H1 (cell line): ENCODE data around the gene SLC35F3.

Experiments used
- CHD2 ChIP-seq: IDR thresholded peaks from 2 replicates; pipeline ENCODE4 v1.6.1; 2012; ENCODE audit warnings: low read length, improper control_type of control experiment
- CREB1 ChIP-seq: IDR thresholded peaks from 2 replicates; pipeline ENCODE4 v1.6.1; 2012; ENCODE audit warnings: inconsistent platforms
- CTBP2 ChIP-seq: IDR thresholded peaks from 2 replicates; pipeline ENCODE4 v1.7.0; 2011; ENCODE audit warnings: borderline replicate concordance, mild to moderate bottlenecking, moderate library complexity, mixed read lengths, low read length; ENCODE audit not compliant: insufficient read depth, insufficient read length
- CTCF ChIP-seq, 3 experiments: IDR thresholded peaks; 1 replicate in 2 of 3; 2 replicates in 1 of 3; pipeline versions ENCODE4 v1.5.1 to v1.6.1; 2011; ENCODE audit warnings: low read length in 3 of 3, mild to moderate bottlenecking in 3 of 3, inconsistent platforms in 2 of 3, low read depth in 1 of 3, moderate library complexity in 1 of 3; ENCODE audit not compliant: insufficient read depth in 1 of 3; ENCODE audit errors: control extremely low read depth in 1 of 3
- EZH2 ChIP-seq: fragments of 200-600 bp; sonication (generic); IDR thresholded peaks from 2 replicates; pipeline ENCODE4 v1.7.1; 2012; ENCODE audit warnings: low read depth, mild to moderate bottlenecking, moderate library complexity, low read length, inconsistent platforms; ENCODE audit not compliant: severe bottlenecking
- HDAC2 ChIP-seq, 2 experiments: fragments of 300-600 bp in 1 of 2; sonication (generic) in 1 of 2; IDR thresholded peaks; 2 replicates each; pipeline ENCODE4 v1.6.1; 2011 to 2012; ENCODE audit warnings: low read depth in 2 of 2, low read length in 2 of 2, mild to moderate bottlenecking in 2 of 2, moderate library complexity in 2 of 2, borderline replicate concordance in 1 of 2, inconsistent platforms in 1 of 2
- HDAC6 ChIP-seq: IDR thresholded peaks from one replicate; pipeline ENCODE4 v1.7.1; 2012; ENCODE audit warnings: low read depth, mild to moderate bottlenecking, inconsistent platforms, low read length, moderate library complexity
- JUN ChIP-seq: IDR thresholded peaks from 2 replicates; pipeline ENCODE4 v1.6.1; 2011; ENCODE audit warnings: low read depth, mild to moderate bottlenecking, improper control_type of control experiment, low read length
- POLR2A ChIP-seq, 2 experiments: IDR thresholded peaks; 1 replicate in 1 of 2; 2 replicates in 1 of 2; pipeline ENCODE4 v1.6.1; 2011; ENCODE audit warnings: low read depth in 2 of 2, low read length in 2 of 2, mild to moderate bottlenecking in 2 of 2; ENCODE audit errors: control extremely low read depth in 1 of 2
- POLR2AphosphoS5 ChIP-seq: IDR thresholded peaks from 2 replicates; pipeline ENCODE4 v1.6.1; 2011; ENCODE audit warnings: low read depth, low read length
- RAD21 ChIP-seq, 2 experiments: IDR thresholded peaks in 1 of 2; conservative IDR thresholded peaks in 1 of 2; 2 replicates each; pipeline ENCODE4 v1.6.1; 2011; ENCODE audit warnings: low read depth in 2 of 2, low read length in 2 of 2, improper control_type of control experiment in 1 of 2, inconsistent platforms in 1 of 2, mild to moderate bottlenecking in 1 of 2, moderate library complexity in 1 of 2
- TBP ChIP-seq: IDR thresholded peaks from 2 replicates; pipeline ENCODE4 v1.6.1; 2011; ENCODE audit warnings: low read depth, low read length, improper control_type of control experiment
- YY1 ChIP-seq: IDR thresholded peaks from 2 replicates; pipeline ENCODE4 v1.6.1; 2011; ENCODE audit warnings: low read depth, mild to moderate bottlenecking, low read length

- TF ChIP-seq CTCF (IDR thresholded peaks at IDR 0.05; ENCODE audit: control extremely low read depth in 1 of 3, insufficient read depth in 1 of 3, low read depth in 1 of 3, low read length in 3 of 3), result no peak
- no peak for TF ChIP-seq RAD21 (IDR thresholded peaks at IDR 0.05 in 1 of 2, conservative IDR thresholded peaks at IDR 0.05 in 1 of 2; ENCODE audit: low read depth in 2 of 2, low read length in 2 of 2)
- TF ChIP-seq POLR2A (IDR thresholded peaks at IDR 0.05; ENCODE audit: control extremely low read depth in 1 of 2, low read depth in 2 of 2, low read length in 2 of 2), result no peak
- no peak for TF ChIP-seq JUN
- no peak for TF ChIP-seq HDAC6
- no peak for TF ChIP-seq CTBP2
- TF ChIP-seq CHD2, result no peak
- TF ChIP-seq YY1, result no peak
- TF ChIP-seq CREB1, result no peak
- TF ChIP-seq TBP, result no peak
- no peak for TF ChIP-seq EZH2
- TF ChIP-seq HDAC2 (IDR thresholded peaks at IDR 0.05; ENCODE audit: borderline replicate concordance in 1 of 2, low read depth in 2 of 2, low read length in 2 of 2), result no peak
- no peak for TF ChIP-seq POLR2AphosphoS5
Observed at GRCh38 chr1:234093107-234093506, 188.6 kb downstream of the SLC35F3 start.
